Lung (tissue), 12 donors: Measurements from ENCODE around the gene STAB1. TPM values are rescaled to one million over a fixed set of nuclear protein-coding genes. Genes with fewer than 3 reads are reported as not detected.

ENCODE experiments used
- ATAC-seq: fragments of 200-7000 bp; cut with Tn5 transposase; one replicate; pipeline ENCODE4 v1.9.1; 2020; ENCODE audit warnings: moderate number of reproducible peaks; ENCODE audit not compliant: insufficient read depth, low FRiP score
- DNase-seq, 3 donors: peaks; one replicate each; pipeline ENCODE4 v3.0.0-alpha.2; 2013 to 2017
- H3K27ac ChIP-seq, 2 donors: one replicate each; pipeline ENCODE4 v1.5.1; 2013; ENCODE audit warnings: mild to moderate bottlenecking in 2 of 2, moderate library complexity in 2 of 2, control low read depth in 1 of 2, inconsistent platforms in 1 of 2, low read depth in 1 of 2, low read length in 1 of 2
- H3K27me3 ChIP-seq, 3 donors: one replicate each; pipeline ENCODE4 v1.5.1; 2013; ENCODE audit warnings: low read length in 2 of 3; ENCODE audit not compliant: control insufficient read depth in 3 of 3, insufficient read depth in 3 of 3
- H3K36me3 ChIP-seq, 4 donors: one replicate each; pipeline ENCODE4 v1.5.1; 2013; ENCODE audit warnings: low read length in 4 of 4, mild to moderate bottlenecking in 1 of 4, moderate library complexity in 1 of 4; ENCODE audit not compliant: control insufficient read depth in 4 of 4, insufficient read depth in 4 of 4
- H3K4me1 ChIP-seq, 5 donors: one replicate each; pipeline ENCODE4 v1.5.1; 2013; ENCODE audit warnings: low read length in 5 of 5, mild to moderate bottlenecking in 2 of 5, moderate library complexity in 1 of 5; ENCODE audit not compliant: control insufficient read depth in 5 of 5, insufficient read depth in 5 of 5
- H3K4me3 ChIP-seq: one replicate; pipeline ENCODE4 v1.5.1; 2013; ENCODE audit warnings: mild to moderate bottlenecking, control low read depth, moderate library complexity
- H3K9ac ChIP-seq, 2 donors: one replicate each; pipeline ENCODE4 v1.5.1; 2013; ENCODE audit warnings: low read length in 2 of 2, control low read depth in 1 of 2; ENCODE audit not compliant: insufficient read depth in 1 of 2
- H3K9me3 ChIP-seq, 4 donors: one replicate each; pipeline ENCODE4 v1.5.1; 2013; ENCODE audit warnings: low read length in 3 of 4, mild to moderate bottlenecking in 1 of 4, moderate library complexity in 1 of 4; ENCODE audit not compliant: control insufficient read depth in 4 of 4, insufficient read depth in 3 of 4
- WGBS, 2 donors: extraction: QIAGEN DNeasy Blood & Tissue Kit; methylation state at CpG; one replicate each; pipeline ENCODE4 v1.1.7; 2013; 5-methylcytosine and 5-hydroxymethylcytosine counted together
- polyA plus RNA-seq, 2 donors: library from polyadenylated mRNA; stranded (reverse); fragments of 200-250 nt; gene quantifications; one replicate each; pipeline ENCODE4 v1.2.1, GENCODE V29; 2013
- total RNA-seq, 2 donors: library from RNA; depleted of rRNA in 1 of 2; stranded (reverse); fragments of >200 nt in 1 of 2; gene quantifications; one replicate each; pipeline ENCODE4 v1.2.1, GENCODE V29; 2014 to 2021
- TF ChIP-seq, protein P1 (sequence below): IDR thresholded peaks from 2 replicates; pipeline ENCODE4 v1.5.1; 2012; ENCODE audit warnings: mild to moderate bottlenecking; ENCODE audit errors: control extremely low read depth, extremely low read depth
- donor health status: control.
- donor health status: control.
- donor health status: Bipolar disorder and iron deficiency.
- donor health status: healthy.
- donor health status: DM: yes; HTN: yes; CAD: no.

Gene STAB1
- total and polyA plus RNA-seq, 4 donors = 53.1 to 220 (median 193) TPM

- H3K4me3 ChIP-seq = no peak overlapping the region
- H3K27ac ChIP-seq = peak overlapping the region; percentile 18 to 69
- TF ChIP-seq, protein P1, sequence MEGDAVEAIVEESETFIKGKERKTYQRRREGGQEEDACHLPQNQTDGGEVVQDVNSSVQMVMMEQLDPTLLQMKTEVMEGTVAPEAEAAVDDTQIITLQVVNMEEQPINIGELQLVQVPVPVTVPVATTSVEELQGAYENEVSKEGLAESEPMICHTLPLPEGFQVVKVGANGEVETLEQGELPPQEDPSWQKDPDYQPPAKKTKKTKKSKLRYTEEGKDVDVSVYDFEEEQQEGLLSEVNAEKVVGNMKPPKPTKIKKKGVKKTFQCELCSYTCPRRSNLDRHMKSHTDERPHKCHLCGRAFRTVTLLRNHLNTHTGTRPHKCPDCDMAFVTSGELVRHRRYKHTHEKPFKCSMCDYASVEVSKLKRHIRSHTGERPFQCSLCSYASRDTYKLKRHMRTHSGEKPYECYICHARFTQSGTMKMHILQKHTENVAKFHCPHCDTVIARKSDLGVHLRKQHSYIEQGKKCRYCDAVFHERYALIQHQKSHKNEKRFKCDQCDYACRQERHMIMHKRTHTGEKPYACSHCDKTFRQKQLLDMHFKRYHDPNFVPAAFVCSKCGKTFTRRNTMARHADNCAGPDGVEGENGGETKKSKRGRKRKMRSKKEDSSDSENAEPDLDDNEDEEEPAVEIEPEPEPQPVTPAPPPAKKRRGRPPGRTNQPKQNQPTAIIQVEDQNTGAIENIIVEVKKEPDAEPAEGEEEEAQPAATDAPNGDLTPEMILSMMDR = no peak
- H3K9me3 ChIP-seq = no peaks in the 10 kb centered on the region
- peaks cover 20 to 81% (median 29%) of the 10 kb centered on the region in 5 donors for H3K4me1 ChIP-seq
- no peaks in the 10 kb centered on the region for H3K27me3 ChIP-seq
- 63 to 74% methylated on average over 12 of the region's 12 CpGs for WGBS, 2 donors
- peaks cover 0 to 27% (median 11%) of the 10 kb centered on the region in 4 donors for H3K36me3 ChIP-seq
- peak overlapping the region in 1 of 2 donors; percentile 9 for H3K9ac ChIP-seq
- DNase-seq (peak; percentile 77 to 91 (median 80)), ATAC-seq (no peak)
Observed at GRCh38 chr3:52529376-52530333, 34.5 kb downstream of the STAB1 start.

DNA sequence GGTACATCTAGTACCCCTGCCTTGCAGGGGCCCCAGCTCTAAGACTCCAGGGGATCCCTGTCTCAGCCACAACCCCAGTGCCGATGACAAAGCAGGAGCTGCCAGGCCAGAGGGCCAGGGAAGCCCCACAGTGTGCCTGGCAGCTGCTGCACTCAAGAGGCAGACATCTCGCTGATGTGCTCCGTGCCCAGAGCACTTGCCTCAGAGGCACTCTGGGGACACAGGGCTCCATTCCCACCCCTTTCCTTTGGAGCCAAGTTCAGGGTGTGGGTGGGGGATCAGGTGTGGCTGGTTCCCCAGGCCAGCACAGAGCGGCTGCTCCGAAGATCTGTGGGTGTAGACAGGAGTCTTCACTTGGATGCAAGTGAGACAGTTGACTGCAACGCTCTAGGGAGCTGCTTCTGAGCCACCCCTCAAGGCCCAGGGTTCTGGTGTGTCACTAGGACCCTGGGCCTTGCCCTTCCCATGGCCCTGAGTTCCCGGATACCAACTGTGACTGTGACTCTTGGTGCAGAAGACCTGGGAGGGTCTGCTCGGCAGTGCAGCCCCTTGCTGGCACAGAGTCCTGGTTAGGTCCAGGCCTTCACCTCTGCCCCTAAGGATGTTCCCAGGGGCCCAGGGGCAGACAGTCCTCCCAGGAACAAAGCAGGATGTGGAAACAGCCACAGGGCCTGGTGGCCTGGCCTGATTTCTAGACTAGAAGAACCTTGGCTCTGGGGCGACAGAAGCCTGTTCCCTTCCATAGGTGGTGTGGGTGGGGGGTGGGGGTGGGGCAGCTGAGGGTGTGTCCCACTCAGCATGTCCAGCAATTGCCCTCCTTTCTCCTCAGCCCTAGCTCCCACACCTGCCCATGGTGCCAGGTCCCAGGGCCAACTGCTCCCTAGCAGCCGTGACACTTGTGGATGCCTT, 36.0 kb downstream of the STAB1 start:
- TF ChIP-seq, protein P1 = no peak
- no peak for DNase-seq
- no peaks in the 10 kb centered on the region for H3K27me3 ChIP-seq
- no peak for ATAC-seq
- no peaks in the 10 kb centered on the region for H3K9me3 ChIP-seq
- no peak overlapping the region for H3K4me3 ChIP-seq
- no peak overlapping the region for H3K9ac ChIP-seq
- peaks cover 17 to 84% (median 34%) of the 10 kb centered on the region in 5 donors for H3K4me1 ChIP-seq
- H3K27ac ChIP-seq = peak overlapping the region; percentile 46 to 69
- 81 to 85% methylated on average over 10 of the region's 10 CpGs for WGBS, 2 donors
- H3K36me3 ChIP-seq = peaks cover 0 to 21% (median 10%) of the 10 kb centered on the region in 4 donors

DNA sequence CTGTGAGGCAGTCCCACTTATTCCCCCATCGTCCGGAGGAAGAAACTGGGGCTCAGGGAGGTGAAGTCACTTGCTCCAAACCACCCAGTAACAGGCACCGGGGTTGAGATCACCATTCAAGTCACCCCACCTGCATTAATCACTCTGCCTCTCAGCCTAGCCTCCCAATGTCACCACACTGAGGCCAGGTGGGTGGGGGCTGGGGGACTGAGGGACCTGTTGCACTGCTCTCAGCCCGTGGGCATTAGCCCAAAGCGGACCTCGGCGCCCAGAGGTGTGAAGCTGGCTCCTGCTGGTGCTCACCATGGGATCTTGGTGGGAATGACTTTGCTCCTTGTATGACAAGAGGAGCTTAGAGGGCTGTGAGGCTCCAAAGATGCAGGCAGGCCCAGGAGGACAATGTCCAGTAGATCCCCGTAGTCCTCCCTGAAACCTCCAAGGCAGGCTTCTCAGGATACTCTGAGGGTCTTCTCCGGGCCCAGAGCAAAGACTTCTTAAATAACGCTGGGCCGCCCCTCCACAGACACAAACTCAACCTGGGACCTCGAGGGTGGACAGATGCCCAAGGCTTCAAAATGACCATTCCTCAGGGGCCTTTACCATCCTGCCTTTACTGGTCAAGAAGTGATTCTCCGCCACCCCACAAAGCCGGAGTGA, 36.9 kb downstream of the STAB1 start:
- Histone ChIP-seq H3K36me3 (peaks cover 0 to 15% (median 7%) of the 10 kb centered on the region in 4 donors), H3K4me3 (no peak overlapping the region), H3K27me3 (no peaks in the 10 kb centered on the region), H3K27ac (peak overlapping the region in 1 of 2 donors; percentile 4), H3K9me3 (no peaks in the 10 kb centered on the region), H3K9ac (peak overlapping the region in 1 of 2 donors; percentile 24), H3K4me1 (peaks cover 17 to 79% (median 34%) of the 10 kb centered on the region in 5 donors)
- no peak for DNase-seq
- no peak for ATAC-seq
- WGBS, 2 donors = 83 to 90% methylated on average over 14 of the region's 14 CpGs
- TF ChIP-seq, protein P1 = no peak
